MM.1S (cell line): Measurements from ENCODE around the gene SCN1A.

Experiments
- DNase-seq: peaks from one replicate; pipeline ENCODE4 v3.0.0-alpha.2; 2015
- H2AFZ ChIP-seq: fragments of 300-600 bp; sonication (generic); 2 replicates; pipeline ENCODE4 v1.6.0; 2016; ENCODE audit warnings: antibody characterized with exemption, low read length
- H3F3A ChIP-seq: fragments of 300-600 bp; sonication (generic); 2 replicates; pipeline ENCODE4 v1.6.1; 2016; ENCODE audit warnings: mild to moderate bottlenecking, antibody characterized with exemption, low read length, moderate library complexity, mixed read lengths; ENCODE audit not compliant: insufficient read depth
- H3K27ac ChIP-seq: fragments of 300-600 bp; sonication (generic); 2 replicates; pipeline ENCODE4 v1.5.1; 2016; ENCODE audit warnings: mild to moderate bottlenecking, low read length
- H3K27me3 ChIP-seq: fragments of 300-600 bp; sonication (generic); replicated peaks from 2 replicates; pipeline ENCODE4 v1.6.0; 2016; ENCODE audit warnings: low read length; ENCODE audit not compliant: insufficient read depth
- H3K36me3 ChIP-seq: fragments of 300-600 bp; sonication (generic); replicated peaks from 2 replicates; pipeline ENCODE4 v1.6.1; 2016; ENCODE audit warnings: mild to moderate bottlenecking, low read length, mixed read lengths; ENCODE audit not compliant: insufficient read depth
- H3K4me1 ChIP-seq: fragments of 300-600 bp; sonication (generic); 2 replicates; pipeline ENCODE4 v1.6.1; 2016; ENCODE audit warnings: low read length, mixed read lengths
- H3K4me2 ChIP-seq: fragments of 300-600 bp; sonication (generic); 2 replicates; pipeline ENCODE4 v1.6.0; 2016; ENCODE audit warnings: low read depth, low read length
- H3K4me3 ChIP-seq: fragments of 300-600 bp; sonication (generic); 2 replicates; pipeline ENCODE4 v1.5.1; 2016; ENCODE audit warnings: low read length, mixed read lengths
- H3K79me2 ChIP-seq: fragments of 300-600 bp; sonication (generic); 2 replicates; pipeline ENCODE4 v1.6.1; 2016; ENCODE audit warnings: mixed run types, low read length, mixed read lengths
- H3K9ac ChIP-seq: fragments of 300-600 bp; sonication (generic); 2 replicates; pipeline ENCODE4 v1.6.1; 2016; ENCODE audit warnings: low read length, mixed read lengths
- H3K9me2 ChIP-seq: fragments of 300-600 bp; sonication (generic); replicated peaks from 2 replicates; pipeline ENCODE4 v1.6.1; 2016; ENCODE audit warnings: mild to moderate bottlenecking, low read length, mixed read lengths; ENCODE audit not compliant: insufficient read depth
- H3K9me3 ChIP-seq: fragments of 300-600 bp; sonication (generic); replicated peaks from 2 replicates; pipeline ENCODE4 v1.6.1; 2016; ENCODE audit warnings: mild to moderate bottlenecking, low read length, mixed read lengths; ENCODE audit not compliant: insufficient read depth
- H4K20me1 ChIP-seq: fragments of 300-600 bp; sonication (generic); 2 replicates; pipeline ENCODE4 v1.6.1; 2016; ENCODE audit warnings: mild to moderate bottlenecking, low read length, moderate library complexity, mixed read lengths; ENCODE audit not compliant: insufficient read depth
- EZH2 ChIP-seq: fragments of 300-600 bp; sonication (generic); optimal IDR thresholded peaks from 2 replicates; pipeline ENCODE3; 2017; ENCODE audit warnings: low read depth, mild to moderate bottlenecking, antibody characterized with exemption, low read length, mixed read lengths
- EZH2phosphoT487 ChIP-seq: fragments of 300-600 bp; sonication (generic); IDR thresholded peaks from 2 replicates; pipeline ENCODE4 v1.6.1; 2018; ENCODE audit warnings: antibody characterized with exemption, low read length
- TF ChIP-seq, protein P1 (sequence below): fragments of 300-600 bp; sonication (generic); IDR thresholded peaks from 2 replicates; pipeline ENCODE4 v1.5.1; 2016; ENCODE audit warnings: antibody characterized with exemption, low read length, mixed read lengths

SCN1A gene

DNA sequence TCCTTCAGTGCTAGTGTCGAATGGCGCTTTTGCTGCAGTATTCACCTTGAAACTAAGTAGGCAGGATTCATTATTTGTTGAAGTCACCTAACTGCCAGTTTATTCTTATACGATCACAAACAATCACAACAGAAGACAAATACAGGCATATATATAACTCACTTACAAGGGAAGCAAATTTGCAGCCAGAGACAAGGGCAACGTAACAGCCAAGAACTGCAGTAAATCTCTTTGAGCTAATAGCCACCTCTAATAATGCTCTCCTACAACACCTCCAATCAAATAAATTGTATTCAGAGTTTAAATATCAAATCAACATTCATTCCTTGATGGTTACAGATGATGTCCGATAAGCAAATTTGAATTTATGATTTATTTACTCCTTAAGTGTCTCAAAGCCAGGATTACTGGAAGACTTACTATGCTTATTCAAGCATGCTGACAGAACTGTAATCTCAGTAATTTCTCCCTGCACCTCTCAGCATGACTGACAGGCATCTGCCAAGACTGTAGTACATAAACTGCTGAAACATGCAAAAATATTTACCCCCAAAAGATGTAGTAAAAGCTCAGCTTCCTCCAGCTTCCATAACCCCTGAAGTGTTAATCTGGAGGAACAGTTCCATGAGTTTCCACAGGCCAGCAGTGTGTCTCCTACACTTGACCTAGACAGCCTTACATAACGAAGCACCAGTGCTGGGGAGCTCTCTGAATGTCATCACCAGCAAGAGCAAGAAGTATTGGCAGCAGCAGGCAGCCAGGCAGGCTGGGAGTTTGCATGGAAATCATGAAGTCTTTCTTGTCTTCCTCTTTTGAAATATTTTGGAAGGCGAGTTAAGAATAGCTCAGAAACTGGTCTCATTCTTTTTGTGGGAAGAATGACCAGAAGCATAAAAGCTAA lies 20.9 kb upstream of the SCN1A start:
- H3F3A ChIP-seq, result no peaks in the 10 kb centered on the region
- H3K9me2 ChIP-seq, result no peaks in the 10 kb centered on the region
- no peak overlapping the region for H3K4me3 ChIP-seq
- H3K27me3 ChIP-seq, result no peaks in the 10 kb centered on the region
- no peak overlapping the region for H3K27ac ChIP-seq
- no peaks in the 10 kb centered on the region for H3K36me3 ChIP-seq
- DNase-seq, result no peak
- H3K9me3 ChIP-seq, result no peaks in the 10 kb centered on the region
- H2AFZ ChIP-seq, result no peak overlapping the region
- H3K9ac ChIP-seq, result no peak overlapping the region
- H3K79me2 ChIP-seq, result no peaks in the 10 kb centered on the region
- no peaks in the 10 kb centered on the region for H3K4me1 ChIP-seq
- no peak for TF ChIP-seq EZH2
- no peak overlapping the region for H3K4me2 ChIP-seq
- H4K20me1 ChIP-seq, result no peaks in the 10 kb centered on the region

DNA sequence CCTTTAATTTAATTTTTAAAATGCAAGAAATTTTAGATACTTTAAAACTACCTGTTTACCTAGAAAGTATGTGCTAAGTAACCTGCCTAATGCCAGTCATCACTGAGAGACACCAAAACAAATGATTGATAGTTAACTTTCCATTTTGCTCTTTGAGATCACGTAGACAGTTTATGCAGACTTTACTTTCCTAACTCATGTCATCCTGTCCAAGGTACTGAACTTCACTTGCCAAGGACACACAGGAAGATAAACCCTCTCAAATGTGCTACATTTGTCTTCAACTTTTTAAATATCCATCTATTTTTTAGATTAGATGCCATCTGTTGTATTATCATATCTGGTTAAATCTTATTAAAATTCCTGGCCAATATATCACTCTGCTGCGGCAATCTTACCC lies 20.1 kb upstream of the SCN1A start:
- H3K9ac ChIP-seq, result no peak overlapping the region
- no peaks in the 10 kb centered on the region for H3K27me3 ChIP-seq
- no peaks in the 10 kb centered on the region for H3K79me2 ChIP-seq
- no peaks in the 10 kb centered on the region for H3K9me3 ChIP-seq
- H3F3A ChIP-seq, result no peaks in the 10 kb centered on the region
- no peak overlapping the region for H3K4me2 ChIP-seq
- no peak overlapping the region for H2AFZ ChIP-seq
- H3K9me2 ChIP-seq, result no peaks in the 10 kb centered on the region
- H3K27ac ChIP-seq, result no peak overlapping the region
- no peak for DNase-seq
- H3K4me1 ChIP-seq, result no peaks in the 10 kb centered on the region
- no peaks in the 10 kb centered on the region for H3K36me3 ChIP-seq
- H4K20me1 ChIP-seq, result no peaks in the 10 kb centered on the region
- TF ChIP-seq, protein P1, sequence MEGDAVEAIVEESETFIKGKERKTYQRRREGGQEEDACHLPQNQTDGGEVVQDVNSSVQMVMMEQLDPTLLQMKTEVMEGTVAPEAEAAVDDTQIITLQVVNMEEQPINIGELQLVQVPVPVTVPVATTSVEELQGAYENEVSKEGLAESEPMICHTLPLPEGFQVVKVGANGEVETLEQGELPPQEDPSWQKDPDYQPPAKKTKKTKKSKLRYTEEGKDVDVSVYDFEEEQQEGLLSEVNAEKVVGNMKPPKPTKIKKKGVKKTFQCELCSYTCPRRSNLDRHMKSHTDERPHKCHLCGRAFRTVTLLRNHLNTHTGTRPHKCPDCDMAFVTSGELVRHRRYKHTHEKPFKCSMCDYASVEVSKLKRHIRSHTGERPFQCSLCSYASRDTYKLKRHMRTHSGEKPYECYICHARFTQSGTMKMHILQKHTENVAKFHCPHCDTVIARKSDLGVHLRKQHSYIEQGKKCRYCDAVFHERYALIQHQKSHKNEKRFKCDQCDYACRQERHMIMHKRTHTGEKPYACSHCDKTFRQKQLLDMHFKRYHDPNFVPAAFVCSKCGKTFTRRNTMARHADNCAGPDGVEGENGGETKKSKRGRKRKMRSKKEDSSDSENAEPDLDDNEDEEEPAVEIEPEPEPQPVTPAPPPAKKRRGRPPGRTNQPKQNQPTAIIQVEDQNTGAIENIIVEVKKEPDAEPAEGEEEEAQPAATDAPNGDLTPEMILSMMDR, result no peak
- TF ChIP-seq EZH2 (no peak), EZH2phosphoT487 (no peak)
- no peak overlapping the region for H3K4me3 ChIP-seq

GRCh38 chr2:166144071-166144470 lies 16.3 kb upstream of the SCN1A start:
- no peaks in the 10 kb centered on the region for H3K4me1 ChIP-seq
- no peak overlapping the region for H3K9ac ChIP-seq
- no peaks in the 10 kb centered on the region for H3K9me3 ChIP-seq
- H4K20me1 ChIP-seq, result no peaks in the 10 kb centered on the region
- no peak overlapping the region for H3K4me3 ChIP-seq
- H3K27ac ChIP-seq, result no peak overlapping the region
- no peak overlapping the region for H2AFZ ChIP-seq
- no peak overlapping the region for H3K4me2 ChIP-seq
- no peak for DNase-seq
- H3F3A ChIP-seq, result no peaks in the 10 kb centered on the region
- no peaks in the 10 kb centered on the region for H3K27me3 ChIP-seq
- H3K36me3 ChIP-seq, result no peaks in the 10 kb centered on the region
- no peaks in the 10 kb centered on the region for H3K79me2 ChIP-seq
- TF ChIP-seq, protein P1, result no peak
- TF ChIP-seq EZH2phosphoT487, result no peak
- TF ChIP-seq EZH2, result no peak
- no peaks in the 10 kb centered on the region for H3K9me2 ChIP-seq

DNA sequence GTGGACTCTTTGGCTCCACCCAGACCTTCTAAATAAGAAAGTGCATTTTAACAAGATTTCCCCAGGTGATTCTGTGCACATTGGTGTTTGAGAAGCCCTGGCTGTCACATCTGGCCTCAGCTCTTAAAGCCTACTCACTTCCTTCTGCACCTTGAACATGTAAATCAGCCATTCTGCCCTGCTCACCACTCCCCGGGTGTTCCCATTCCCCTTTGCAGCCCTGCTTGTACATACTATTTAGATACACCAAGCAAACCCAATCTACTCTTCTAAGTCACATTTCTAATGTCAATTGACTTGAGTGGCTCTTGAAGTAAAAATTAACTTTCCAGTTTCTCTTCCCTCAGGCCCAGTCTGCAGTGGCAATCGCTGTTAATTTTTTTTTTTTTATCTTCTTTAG lies 13.1 kb upstream of the SCN1A start:
- H2AFZ ChIP-seq, result no peak overlapping the region
- no peaks in the 10 kb centered on the region for H3K4me1 ChIP-seq
- H3K4me2 ChIP-seq, result no peak overlapping the region
- no peak overlapping the region for H3K9ac ChIP-seq
- H3K9me3 ChIP-seq, result no peaks in the 10 kb centered on the region
- no peaks in the 10 kb centered on the region for H3K27me3 ChIP-seq
- H3F3A ChIP-seq, result no peaks in the 10 kb centered on the region
- no peaks in the 10 kb centered on the region for H3K9me2 ChIP-seq
- H3K79me2 ChIP-seq, result no peaks in the 10 kb centered on the region
- no peak for TF ChIP-seq EZH2
- TF ChIP-seq EZH2phosphoT487, result no peak
- TF ChIP-seq, protein P1, result no peak
- DNase-seq, result no peak
- no peaks in the 10 kb centered on the region for H4K20me1 ChIP-seq
- no peak overlapping the region for H3K4me3 ChIP-seq
- H3K36me3 ChIP-seq, result no peaks in the 10 kb centered on the region
- H3K27ac ChIP-seq, result no peak overlapping the region
